Sigmoid colon (tissue), 7 donors: ENCODE data around the gene UAP1. TPM values are rescaled to one million over a fixed set of nuclear protein-coding genes. Genes with fewer than 3 reads are reported as not detected.

ENCODE experiments used
- DNase-seq: peaks from one replicate; pipeline ENCODE4 v3.0.0-alpha.2; 2019
- H3K27ac ChIP-seq, 4 donors: fragments of 200-600 bp; sonication (generic); one replicate each; pipeline ENCODE4 v1.5.1; 2016 to 2019; ENCODE audit warnings: mild to moderate bottlenecking in 1 of 4
- H3K27me3 ChIP-seq, 3 donors: fragments of 200-600 bp; sonication (generic); one replicate each; pipeline ENCODE4 v1.5.1; 2019; ENCODE audit warnings: mild to moderate bottlenecking in 1 of 3
- H3K36me3 ChIP-seq, 4 donors: fragments of 200-600 bp; sonication (generic); one replicate each; pipeline ENCODE4 v1.5.1; 2016 to 2019
- H3K4me1 ChIP-seq, 4 donors: fragments of 200-600 bp; sonication (generic); one replicate each; pipeline ENCODE4 v1.5.1; 2017 to 2019
- H3K4me3 ChIP-seq, 4 donors: fragments of 200-600 bp; sonication (generic); one replicate each; pipeline ENCODE4 v1.5.1; 2017 to 2019; ENCODE audit warnings: mild to moderate bottlenecking in 2 of 4, moderate library complexity in 1 of 4
- H3K9me3 ChIP-seq, 4 donors: fragments of 200-600 bp in 3 of 4; sonication (generic) in 3 of 4; one replicate each; pipeline versions ENCODE4 v1.5.1 to v1.6.1; 2013 to 2019
- EP300 ChIP-seq, 4 donors: sonication (generic); formaldehyde crosslinking; IDR thresholded peaks; one replicate each; pipeline ENCODE4 v1.6.1; 2017; ENCODE audit warnings: antibody characterized with exemption in 4 of 4
- POLR2A ChIP-seq, 2 donors: fragments of 450-650 bp; IDR thresholded peaks; one replicate each; pipeline ENCODE4 v1.6.1; 2016; ENCODE audit warnings: antibody characterized with exemption in 2 of 2, mild to moderate bottlenecking in 2 of 2, moderate library complexity in 2 of 2
- POLR2AphosphoS5 ChIP-seq, 4 donors: sonication (generic); formaldehyde crosslinking; IDR thresholded peaks; one replicate each; pipeline ENCODE4 v1.6.1; 2017; ENCODE audit warnings: antibody characterized with exemption in 4 of 4
- WGBS, 2 donors: extraction: QIAGEN DNeasy Blood & Tissue Kit; methylation state at CpG; one replicate each; pipeline ENCODE4 v1.1.7; 2013; 5-methylcytosine and 5-hydroxymethylcytosine counted together
- intact Hi-C: fragments of 100-400 bp; cut with DNase I; formaldehyde crosslinking; loops from one replicate; pipeline ENCODE4 v1.15.1; 2023
- polyA plus RNA-seq, 3 donors: library from polyadenylated mRNA; stranded (reverse); fragments of 200-250 nt; gene quantifications; one replicate each; pipeline ENCODE4 v1.2.3, GENCODE V29; 2013
- total RNA-seq, 4 donors: library from RNA; depleted of rRNA; stranded (reverse); fragments of >200 nt; gene quantifications; one replicate each; pipeline ENCODE4 v1.1.0, GENCODE V29; 2016
- TF ChIP-seq, protein P1 (sequence below), 4 experiments: fragments of 450-650 bp in 3 of 4; fragments of 200-600 bp in 1 of 4; IDR thresholded peaks; one replicate each; pipeline ENCODE4 v1.5.1; 2016 to 2019; ENCODE audit warnings: antibody characterized with exemption in 4 of 4, mild to moderate bottlenecking in 3 of 4, moderate library complexity in 2 of 4
- donor health status: healthy with polysubstance abuse.
- donor health status: Bipolar disorder and iron deficiency.
- donor health status: healthy.

UAP1 gene
- total and polyA plus RNA-seq, 7 donors, result 55.5 to 145 (median 83.6) TPM

DNA sequence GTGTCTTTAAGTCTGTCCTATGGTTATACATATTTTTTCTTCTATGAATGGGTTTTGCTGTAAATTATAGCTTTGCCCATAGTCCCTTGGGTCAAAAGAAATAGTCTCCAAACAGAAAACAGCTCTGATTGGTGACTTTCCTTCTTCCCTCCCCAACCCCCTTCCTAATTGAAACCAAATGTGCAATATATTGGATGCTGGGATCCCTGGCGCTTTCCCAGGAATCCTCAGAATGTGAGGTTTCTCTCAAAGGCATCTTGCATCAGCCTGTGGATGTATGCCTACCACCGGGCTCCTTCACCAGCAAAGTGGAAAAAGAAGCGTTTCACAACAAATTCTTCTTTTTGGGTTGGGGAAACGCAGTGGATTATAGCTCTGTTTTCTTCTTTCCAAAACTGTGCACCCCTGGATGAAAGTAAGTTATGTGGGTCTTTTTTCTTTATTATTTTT lies 70.7 kb downstream of the UAP1 start, which contains the start of gene DDR2:
Gene DDR2, plus strand, starts transcription at position 248 of the 450 bp plus-strand sequence. CDS start 86,600 bp downstream, outside the sequence.
- H3K27ac ChIP-seq, result peak within 1 kb of the TSS; percentile 90 to 94 (median 90)
- no peaks in the 10 kb centered on the region for H3K27me3 ChIP-seq
- TF ChIP-seq EP300 (IDR thresholded peaks at IDR 0.05), result no peak
- TF ChIP-seq POLR2AphosphoS5 (IDR thresholded peaks at IDR 0.05), result peak; percentile 36 to 74 (median 52)
- WGBS, 2 donors, result 79 to 81% methylated on average over 4 of the region's 4 CpGs
- intact Hi-C loops, result loop anchor here (5.0 kb wide), 2 partner anchors 55 to 100 kb away; no protein-coding TSS in a partner anchor
- H3K4me3 ChIP-seq, result peak within 1 kb of the TSS; percentile 37 to 56 (median 56)
- no peaks in the 10 kb centered on the region for H3K36me3 ChIP-seq
- H3K4me1 ChIP-seq, result peaks cover 0 to 72% (median 61%) of the 10 kb centered on the region in 4 donors
- DNase-seq, result peak; percentile 94
- no peaks in the 10 kb centered on the region for H3K9me3 ChIP-seq

DNA sequence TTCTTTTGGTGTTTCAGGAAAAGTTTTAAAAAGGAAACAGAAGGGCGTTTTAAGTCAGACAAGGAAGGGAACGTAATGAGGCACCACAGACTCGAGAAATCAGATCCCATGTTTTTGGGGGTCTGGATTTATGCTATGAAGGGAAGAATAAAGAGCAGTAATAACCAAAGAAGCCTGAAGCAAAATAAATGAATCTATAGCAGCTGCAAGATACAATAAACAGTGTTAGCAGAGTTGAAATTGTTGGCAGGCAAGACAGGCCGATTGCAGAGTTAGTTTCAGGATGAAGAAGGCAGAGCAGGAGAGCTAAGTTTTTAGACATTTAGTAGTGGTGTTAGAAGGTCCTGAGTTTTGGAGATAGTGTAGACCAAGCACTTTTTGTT lies 71.2 kb downstream of the UAP1 start:
- Histone ChIP-seq H3K4me3 (peak overlapping the region; percentile 37 to 56 (median 56)), H3K36me3 (no peaks in the 10 kb centered on the region), H3K27me3 (no peaks in the 10 kb centered on the region), H3K27ac (peak overlapping the region; percentile 90 to 94 (median 90)), H3K9me3 (no peaks in the 10 kb centered on the region), H3K4me1 (peaks cover 0 to 72% (median 60%) of the 10 kb centered on the region in 4 donors)
- TF ChIP-seq POLR2A (IDR thresholded peaks at IDR 0.05) (no peak), EP300 (IDR thresholded peaks at IDR 0.05) (no peak), POLR2AphosphoS5 (IDR thresholded peaks at IDR 0.05) (peak in 1 of 4 donors; percentile 4)
- TF ChIP-seq, protein P1, sequence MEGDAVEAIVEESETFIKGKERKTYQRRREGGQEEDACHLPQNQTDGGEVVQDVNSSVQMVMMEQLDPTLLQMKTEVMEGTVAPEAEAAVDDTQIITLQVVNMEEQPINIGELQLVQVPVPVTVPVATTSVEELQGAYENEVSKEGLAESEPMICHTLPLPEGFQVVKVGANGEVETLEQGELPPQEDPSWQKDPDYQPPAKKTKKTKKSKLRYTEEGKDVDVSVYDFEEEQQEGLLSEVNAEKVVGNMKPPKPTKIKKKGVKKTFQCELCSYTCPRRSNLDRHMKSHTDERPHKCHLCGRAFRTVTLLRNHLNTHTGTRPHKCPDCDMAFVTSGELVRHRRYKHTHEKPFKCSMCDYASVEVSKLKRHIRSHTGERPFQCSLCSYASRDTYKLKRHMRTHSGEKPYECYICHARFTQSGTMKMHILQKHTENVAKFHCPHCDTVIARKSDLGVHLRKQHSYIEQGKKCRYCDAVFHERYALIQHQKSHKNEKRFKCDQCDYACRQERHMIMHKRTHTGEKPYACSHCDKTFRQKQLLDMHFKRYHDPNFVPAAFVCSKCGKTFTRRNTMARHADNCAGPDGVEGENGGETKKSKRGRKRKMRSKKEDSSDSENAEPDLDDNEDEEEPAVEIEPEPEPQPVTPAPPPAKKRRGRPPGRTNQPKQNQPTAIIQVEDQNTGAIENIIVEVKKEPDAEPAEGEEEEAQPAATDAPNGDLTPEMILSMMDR (IDR thresholded peaks at IDR 0.05), result no peak
- intact Hi-C loops, result loop anchor here (5.0 kb wide), 2 partner anchors 55 to 100 kb away; no protein-coding TSS in a partner anchor
- WGBS, 2 donors, result 71 to 78% methylated on average over 4 of the region's 4 CpGs
- DNase-seq, result no peak

DNA sequence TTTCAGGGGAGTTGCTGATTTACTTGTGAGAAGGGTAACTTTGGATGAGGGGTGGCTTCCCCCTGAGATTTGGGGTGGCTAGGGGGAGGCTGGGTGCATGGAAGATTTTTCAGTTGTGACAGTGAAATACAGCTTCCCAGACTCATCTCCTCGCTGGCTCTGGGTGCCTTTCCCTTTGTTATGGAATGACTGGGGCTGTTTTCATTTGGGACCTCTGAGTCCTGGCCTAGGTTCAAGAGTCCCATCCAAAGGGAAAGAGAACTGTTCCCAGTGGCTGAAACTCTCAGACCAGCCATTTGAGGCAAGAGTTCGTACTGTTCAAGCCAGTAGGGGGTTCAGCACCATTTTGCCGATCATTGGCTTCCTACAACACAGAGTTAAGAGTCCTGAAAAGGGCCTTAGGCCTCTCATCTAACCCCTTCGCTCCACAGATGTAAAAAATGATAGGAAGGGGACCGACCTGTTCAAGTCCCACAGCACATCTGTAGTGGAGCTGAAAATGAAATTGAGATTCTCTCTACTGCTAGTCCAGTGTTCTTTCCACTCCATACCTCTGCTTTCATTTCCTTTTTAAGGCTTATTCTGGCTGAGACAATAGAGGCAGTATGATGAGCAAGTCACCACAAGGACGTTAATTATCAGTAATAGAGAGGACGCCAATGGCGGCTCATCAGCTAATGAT lies 71.7 kb downstream of the UAP1 start:
- TF ChIP-seq POLR2AphosphoS5 (IDR thresholded peaks at IDR 0.05) (peak in 3 of 4 donors; percentile 40 to 74 (median 66)), POLR2A (IDR thresholded peaks at IDR 0.05) (peak; percentile 21 to 30), EP300 (IDR thresholded peaks at IDR 0.05) (no peak)
- TF ChIP-seq, protein P1 (IDR thresholded peaks at IDR 0.05), result no peak
- 72 to 85% methylated on average over 8 of the region's 8 CpGs for WGBS, 2 donors
- Histone ChIP-seq H3K27ac (peak overlapping the region; percentile 90 to 94 (median 90)), H3K27me3 (no peaks in the 10 kb centered on the region), H3K4me3 (peak overlapping the region; percentile 37 to 56 (median 56)), H3K36me3 (no peaks in the 10 kb centered on the region), H3K4me1 (peaks cover 0 to 72% (median 58%) of the 10 kb centered on the region in 4 donors), H3K9me3 (no peaks in the 10 kb centered on the region)
- peak; percentile 77 for DNase-seq
- intact Hi-C loops, result loop anchor here (5.0 kb wide), 2 partner anchors 54 to 99 kb away; no protein-coding TSS in a partner anchor

DNA sequence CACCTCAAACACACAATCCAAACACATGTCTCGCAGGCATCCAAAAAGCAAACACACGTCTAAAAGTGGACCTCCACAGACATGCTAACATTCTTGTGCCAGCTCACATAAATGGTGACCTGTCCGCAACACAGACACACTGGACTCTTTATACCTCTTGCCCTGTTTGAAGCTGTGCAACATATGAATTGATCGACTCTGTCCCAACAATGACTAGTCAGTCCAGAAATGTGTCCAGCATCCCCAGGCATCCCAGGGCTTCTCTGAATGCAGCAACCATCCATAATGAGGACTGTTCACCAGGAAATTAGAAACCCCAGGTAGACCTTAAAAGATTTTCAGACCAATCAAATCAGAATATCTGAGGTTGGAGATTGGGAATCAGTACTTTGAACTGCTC lies 73.9 kb downstream of the UAP1 start:
- intact Hi-C loops, result no loop called here
- TF ChIP-seq, protein P1 (IDR thresholded peaks at IDR 0.05), result no peak
- no peak for TF ChIP-seq EP300 (IDR thresholded peaks at IDR 0.05)
- no peak for TF ChIP-seq POLR2AphosphoS5 (IDR thresholded peaks at IDR 0.05)
- TF ChIP-seq POLR2A (IDR thresholded peaks at IDR 0.05), result no peak
- WGBS, 2 donors, result 76 to 79% methylated on average over 4 of the region's 4 CpGs
- H3K4me1 ChIP-seq, result peaks cover 0 to 65% (median 47%) of the 10 kb centered on the region in 4 donors
- peak overlapping the region; percentile 90 to 94 (median 90) for H3K27ac ChIP-seq
- H3K36me3 ChIP-seq, result no peaks in the 10 kb centered on the region
- H3K9me3 ChIP-seq, result no peaks in the 10 kb centered on the region
- H3K4me3 ChIP-seq, result peak overlapping the region; percentile 37 to 56 (median 56)
- no peak for DNase-seq
- no peaks in the 10 kb centered on the region for H3K27me3 ChIP-seq

DNA sequence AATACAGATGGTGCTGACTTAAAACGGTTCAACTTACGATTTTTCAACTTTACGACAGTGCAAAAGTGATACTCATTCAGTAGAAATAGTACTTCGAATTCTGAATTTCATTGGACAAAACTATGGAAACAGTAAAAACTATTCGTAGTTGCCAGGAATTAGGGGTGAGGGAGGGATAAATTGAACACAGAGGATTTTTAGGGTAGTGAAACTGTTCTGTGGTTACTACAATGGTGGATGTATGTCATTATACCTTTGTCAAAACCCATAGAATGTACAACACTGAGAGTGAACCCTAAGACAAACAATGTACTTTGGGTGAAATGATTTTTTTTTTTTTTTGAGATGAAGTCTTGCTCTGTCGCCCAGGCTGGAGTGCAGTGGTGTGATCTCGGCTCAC lies 78.2 kb downstream of the UAP1 start:
- no peak for TF ChIP-seq POLR2AphosphoS5 (IDR thresholded peaks at IDR 0.05)
- H3K36me3 ChIP-seq, result no peaks in the 10 kb centered on the region
- H3K9me3 ChIP-seq, result no peaks in the 10 kb centered on the region
- H3K27me3 ChIP-seq, result no peaks in the 10 kb centered on the region
- H3K27ac ChIP-seq, result no peak overlapping the region
- 93% methylated on average over 7 of the region's 7 CpGs for WGBS, 2 donors
- H3K4me3 ChIP-seq, result no peak overlapping the region
- DNase-seq, result no peak
- intact Hi-C loops, result no loop called here
- peaks cover 0 to 75% (median 40%) of the 10 kb centered on the region in 4 donors for H3K4me1 ChIP-seq
